Loucy (cell line): ENCODE results near the gene DNMT1.

Source experiments
- EZH2phosphoT487 ChIP-seq: fragments of 200-600 bp; IDR thresholded peaks from 2 replicates; pipeline ENCODE4 v1.6.1; 2018; ENCODE audit warnings: antibody characterized with exemption, mild to moderate bottlenecking, moderate library complexity, borderline replicate concordance
- TF ChIP-seq, protein P1 (sequence below): fragments of 200-600 bp; sonication (generic); conservative IDR thresholded peaks from 2 replicates; pipeline ENCODE4 v1.5.1; 2014; ENCODE audit warnings: mild to moderate bottlenecking, antibody characterized with exemption, low read length

DNA sequence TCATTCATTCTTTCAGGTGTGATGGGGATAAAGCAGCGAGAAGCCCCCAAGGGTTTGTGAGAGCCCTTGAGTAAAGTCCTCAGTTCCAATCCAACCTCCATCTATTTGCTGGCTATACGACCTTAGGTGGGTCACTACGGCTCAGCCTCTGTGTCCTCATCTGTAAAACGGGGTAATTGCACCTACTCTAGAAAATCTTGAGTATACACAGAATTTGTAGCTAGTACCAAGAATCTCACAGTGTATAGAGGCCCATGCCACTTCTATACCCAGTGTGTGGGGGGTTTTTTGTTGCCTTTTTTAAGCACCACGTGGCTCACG, 406 bp upstream of the DNMT1 start:
- TF ChIP-seq, protein P1, sequence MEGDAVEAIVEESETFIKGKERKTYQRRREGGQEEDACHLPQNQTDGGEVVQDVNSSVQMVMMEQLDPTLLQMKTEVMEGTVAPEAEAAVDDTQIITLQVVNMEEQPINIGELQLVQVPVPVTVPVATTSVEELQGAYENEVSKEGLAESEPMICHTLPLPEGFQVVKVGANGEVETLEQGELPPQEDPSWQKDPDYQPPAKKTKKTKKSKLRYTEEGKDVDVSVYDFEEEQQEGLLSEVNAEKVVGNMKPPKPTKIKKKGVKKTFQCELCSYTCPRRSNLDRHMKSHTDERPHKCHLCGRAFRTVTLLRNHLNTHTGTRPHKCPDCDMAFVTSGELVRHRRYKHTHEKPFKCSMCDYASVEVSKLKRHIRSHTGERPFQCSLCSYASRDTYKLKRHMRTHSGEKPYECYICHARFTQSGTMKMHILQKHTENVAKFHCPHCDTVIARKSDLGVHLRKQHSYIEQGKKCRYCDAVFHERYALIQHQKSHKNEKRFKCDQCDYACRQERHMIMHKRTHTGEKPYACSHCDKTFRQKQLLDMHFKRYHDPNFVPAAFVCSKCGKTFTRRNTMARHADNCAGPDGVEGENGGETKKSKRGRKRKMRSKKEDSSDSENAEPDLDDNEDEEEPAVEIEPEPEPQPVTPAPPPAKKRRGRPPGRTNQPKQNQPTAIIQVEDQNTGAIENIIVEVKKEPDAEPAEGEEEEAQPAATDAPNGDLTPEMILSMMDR, result no peak
- TF ChIP-seq EZH2phosphoT487, result no peak
